Right lobe of liver (tissue), 6 donors: ENCODE data around the gene JCAD. TPM values are rescaled to one million over a fixed set of nuclear protein-coding genes. Genes with fewer than 3 reads are reported as not detected.

Experiments used
- ATAC-seq, 4 donors: fragments of 200-7000 bp; cut with Tn5 transposase; one replicate each; pipeline ENCODE4 v1.9.1; 2020; ENCODE audit warnings: mild to moderate bottlenecking in 4 of 4, moderate library complexity in 4 of 4
- DNase-seq, 3 donors: peaks; one replicate each; pipeline ENCODE4 v3.0.0-alpha.2; 2020
- H3K27ac ChIP-seq, 3 donors: fragments of 200-600 bp; one replicate each; pipeline ENCODE4 v1.8.0; 2022
- H3K27me3 ChIP-seq, 2 donors: fragments of 200-600 bp; one replicate each; pipeline ENCODE4 v1.8.0; 2022
- H3K36me3 ChIP-seq, 4 donors: fragments of 200-600 bp; sonication (generic) in 1 of 4; one replicate each; pipeline versions ENCODE4 v1.5.1 to v1.8.0; 2017 to 2022; ENCODE audit warnings: control low read depth in 1 of 4
- H3K4me1 ChIP-seq, 4 donors: fragments of 200-600 bp; sonication (generic) in 1 of 4; one replicate each; pipeline versions ENCODE4 v1.5.1 to v1.8.0; 2017 to 2022; ENCODE audit warnings: control low read depth in 1 of 4
- H3K4me3 ChIP-seq, 3 donors: fragments of 200-600 bp; one replicate each; pipeline ENCODE4 v1.8.0; 2022
- H3K9me3 ChIP-seq, 4 donors: fragments of 200-600 bp; sonication (generic) in 1 of 4; one replicate each; pipeline versions ENCODE4 v1.5.1 to v1.8.0; 2017 to 2022; ENCODE audit warnings: control low read depth in 1 of 4
- POLR2A ChIP-seq: fragments of 450-650 bp; IDR thresholded peaks from one replicate; pipeline ENCODE4 v1.6.1; 2017; ENCODE audit warnings: antibody characterized with exemption, mild to moderate bottlenecking
- WGBS: methylation state at CpG from one replicate; pipeline ENCODE4 v1.1.6; 2018; ENCODE audit warnings: low coverage, low lambda C conversion rate; ENCODE audit not compliant: insufficient coverage; ENCODE audit errors: missing lambda C conversion rate; 5-methylcytosine and 5-hydroxymethylcytosine counted together
- intact Hi-C, 2 donors: fragments of 100-400 bp; cut with DNase I; formaldehyde crosslinking; loops; one replicate each; pipeline versions ENCODE4 v1.11.2 to v1.14.1; 2022
- total RNA-seq, 6 experiments: library from RNA; depleted of rRNA in 2 of 6; stranded (reverse); fragments of >200 nt in 2 of 6; fragmentation: NEBNext Ultra II Directional in 3 of 6; extraction: Animal tissue kit (Norgen Biotek cat#: 25700) in 3 of 6; gene quantifications; one replicate each; pipeline versions ENCODE4 v1.1.0 to v1.2.4, GENCODE V29; 2016 to 2023
- TF ChIP-seq, protein P1 (sequence below), 4 donors: fragments of 200-600 bp in 3 of 4; fragments of 450-650 bp in 1 of 4; IDR thresholded peaks; one replicate each; pipeline versions ENCODE4 v1.5.1 to v1.8.0; 2016 to 2022; ENCODE audit warnings: antibody characterized with exemption in 4 of 4, mild to moderate bottlenecking in 2 of 4
- donor health status: DM: no; HTN: yes; CAD: no.
- donor health status: DM: no; HTN: no; CAD: no.
- donor health status: DM: no; HTN: no; CAD: no.
- donor health status: DM: no; HTN: yes; CAD: no.
- donor health status: DM: no; HTN: yes; CAD: no.

Gene JCAD
- total RNA-seq, 6 experiments from 2014 or later = 1.4 to 3.7 (median 2.0) TPM

DNA sequence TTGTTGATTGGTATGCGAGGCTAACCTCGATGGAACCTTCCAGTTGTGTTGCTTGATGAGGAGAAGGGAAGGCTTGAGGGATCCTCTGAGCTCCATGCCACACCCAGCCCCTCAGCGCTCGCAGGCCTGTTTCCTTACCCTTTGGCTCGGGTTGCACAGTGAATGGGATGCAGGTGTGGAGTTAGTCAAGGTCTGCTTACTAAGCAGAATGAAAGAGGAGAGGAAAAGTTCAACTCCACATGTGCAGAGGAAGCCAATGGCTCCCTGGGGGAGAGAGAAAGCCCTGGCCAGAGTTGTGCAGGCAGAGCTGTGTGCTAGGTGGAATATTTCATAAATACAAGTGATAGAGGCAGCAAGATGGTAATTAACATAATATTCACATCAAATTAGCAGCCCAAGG lies 85.5 kb downstream of the JCAD start:
- no peaks in the 10 kb centered on the region for H3K36me3 ChIP-seq
- no peak for TF ChIP-seq POLR2A
- TF ChIP-seq, protein P1, sequence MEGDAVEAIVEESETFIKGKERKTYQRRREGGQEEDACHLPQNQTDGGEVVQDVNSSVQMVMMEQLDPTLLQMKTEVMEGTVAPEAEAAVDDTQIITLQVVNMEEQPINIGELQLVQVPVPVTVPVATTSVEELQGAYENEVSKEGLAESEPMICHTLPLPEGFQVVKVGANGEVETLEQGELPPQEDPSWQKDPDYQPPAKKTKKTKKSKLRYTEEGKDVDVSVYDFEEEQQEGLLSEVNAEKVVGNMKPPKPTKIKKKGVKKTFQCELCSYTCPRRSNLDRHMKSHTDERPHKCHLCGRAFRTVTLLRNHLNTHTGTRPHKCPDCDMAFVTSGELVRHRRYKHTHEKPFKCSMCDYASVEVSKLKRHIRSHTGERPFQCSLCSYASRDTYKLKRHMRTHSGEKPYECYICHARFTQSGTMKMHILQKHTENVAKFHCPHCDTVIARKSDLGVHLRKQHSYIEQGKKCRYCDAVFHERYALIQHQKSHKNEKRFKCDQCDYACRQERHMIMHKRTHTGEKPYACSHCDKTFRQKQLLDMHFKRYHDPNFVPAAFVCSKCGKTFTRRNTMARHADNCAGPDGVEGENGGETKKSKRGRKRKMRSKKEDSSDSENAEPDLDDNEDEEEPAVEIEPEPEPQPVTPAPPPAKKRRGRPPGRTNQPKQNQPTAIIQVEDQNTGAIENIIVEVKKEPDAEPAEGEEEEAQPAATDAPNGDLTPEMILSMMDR (IDR thresholded peaks at IDR 0.05) = no peak
- ATAC-seq (no peak), DNase-seq (no peak)
- H3K4me3 ChIP-seq = no peak overlapping the region
- H3K27ac ChIP-seq = no peak overlapping the region
- H3K4me1 ChIP-seq = peaks cover 0 to 7% (median 0%) of the 10 kb centered on the region in 4 donors
- intact Hi-C loops = no loop called here
- no peaks in the 10 kb centered on the region for H3K9me3 ChIP-seq
- WGBS = 92% methylated on average over 3 of the region's 5 CpGs
- no peaks in the 10 kb centered on the region for H3K27me3 ChIP-seq

DNA sequence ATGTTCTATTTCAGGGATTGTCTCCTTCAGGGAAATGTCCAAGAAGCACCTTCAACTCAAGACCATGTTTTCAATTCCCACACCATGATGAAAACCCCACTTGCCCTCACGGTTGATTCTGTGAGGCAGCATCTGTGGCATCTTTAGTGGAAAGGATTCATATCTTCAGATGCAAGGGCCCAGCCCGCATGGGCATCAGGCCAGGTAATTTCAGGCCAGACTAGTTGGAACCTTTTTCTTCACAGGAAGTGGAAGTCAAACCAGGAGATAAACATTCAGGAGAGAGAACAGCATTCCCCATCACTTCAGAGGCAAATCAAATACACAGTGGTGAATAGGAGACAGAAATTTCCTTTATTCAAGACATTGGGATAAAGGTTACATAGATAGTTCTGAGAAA lies 88.8 kb downstream of the JCAD start:
- 76% methylated on average over 2 of the region's 2 CpGs for WGBS
- no peaks in the 10 kb centered on the region for H3K9me3 ChIP-seq
- DNase-seq (no peak), ATAC-seq (no peak)
- H3K36me3 ChIP-seq = no peaks in the 10 kb centered on the region
- no peak overlapping the region for H3K4me3 ChIP-seq
- no peaks in the 10 kb centered on the region for H3K4me1 ChIP-seq
- intact Hi-C loops = no loop called here
- TF ChIP-seq, protein P1 (IDR thresholded peaks at IDR 0.05) = no peak
- TF ChIP-seq POLR2A = no peak
- H3K27me3 ChIP-seq = no peaks in the 10 kb centered on the region
- H3K27ac ChIP-seq = no peak overlapping the region

DNA sequence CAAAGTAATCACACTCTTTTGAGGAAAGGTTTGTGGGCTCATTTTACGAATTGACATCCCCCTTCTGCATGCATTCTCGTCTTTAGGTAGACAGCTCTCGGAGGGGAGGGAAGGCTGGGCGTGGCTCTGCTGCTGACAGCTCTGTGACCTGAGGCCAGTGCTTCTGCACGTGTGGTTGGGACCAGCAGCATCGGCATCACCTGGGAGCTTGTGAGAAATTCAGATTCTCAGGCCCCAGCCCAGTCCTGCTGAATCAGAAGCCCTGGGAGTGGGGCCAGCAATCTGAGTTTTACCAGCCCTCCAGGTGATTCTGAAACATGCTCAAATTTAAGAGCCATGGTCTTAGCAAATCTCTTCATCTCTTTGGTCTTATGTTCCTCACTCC lies 89.4 kb downstream of the JCAD start:
- no peaks in the 10 kb centered on the region for H3K9me3 ChIP-seq
- WGBS = 68% methylated on average over 6 of the region's 6 CpGs
- intact Hi-C loops = no loop called here

DNA sequence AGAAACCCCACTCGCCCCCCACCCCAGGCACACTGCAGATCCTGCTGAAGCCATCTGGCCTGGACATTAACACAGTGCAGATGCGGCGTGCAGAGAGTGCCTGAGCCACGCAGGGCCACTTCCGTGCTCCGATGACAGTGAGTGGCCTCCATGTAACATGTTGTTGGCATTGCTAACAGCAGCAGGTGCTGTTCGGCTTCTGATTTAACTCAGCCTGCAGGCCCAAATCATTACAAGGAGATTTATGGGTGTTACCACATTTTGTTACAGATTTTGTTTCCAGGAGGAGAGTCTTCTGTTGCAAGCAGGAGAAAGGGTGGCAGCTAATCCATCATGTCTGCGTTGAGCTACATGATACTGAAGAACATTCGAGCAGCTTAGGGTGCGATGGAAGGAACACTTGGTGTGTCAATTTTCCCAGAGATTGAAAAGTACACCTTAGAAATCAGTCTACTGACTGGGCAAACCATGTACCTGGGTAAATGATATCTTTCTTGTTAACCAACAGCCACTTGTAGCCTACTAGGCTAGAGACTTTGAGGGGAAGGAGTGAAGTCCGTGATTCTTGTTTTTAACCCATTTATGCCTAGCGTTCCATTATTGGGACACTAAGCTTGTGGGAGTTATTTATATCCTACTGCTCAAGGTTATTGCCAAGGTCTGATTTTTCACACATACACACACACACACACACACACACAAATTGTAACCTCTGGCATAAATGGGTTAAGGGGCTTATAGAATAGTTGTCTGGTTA lies 90.0 kb downstream of the JCAD start:
- Histone ChIP-seq H3K36me3 (no peaks in the 10 kb centered on the region), H3K4me3 (no peak overlapping the region), H3K9me3 (no peaks in the 10 kb centered on the region), H3K4me1 (no peaks in the 10 kb centered on the region), H3K27me3 (no peaks in the 10 kb centered on the region), H3K27ac (no peak overlapping the region)
- no peak for DNase-seq
- 85% methylated on average over 8 of the region's 12 CpGs for WGBS
- TF ChIP-seq POLR2A = no peak
- TF ChIP-seq, protein P1 (IDR thresholded peaks at IDR 0.05) = no peak
- no peak for ATAC-seq
- intact Hi-C loops = no loop called here

More for the DNA sequence above, 89.4 kb downstream of the JCAD start:
- Histone ChIP-seq H3K36me3 (no peaks in the 10 kb centered on the region), H3K27ac (no peak overlapping the region), H3K4me3 (no peak overlapping the region), H3K4me1 (no peaks in the 10 kb centered on the region), H3K27me3 (no peaks in the 10 kb centered on the region)
- ATAC-seq (no peak), DNase-seq (no peak)
- TF ChIP-seq POLR2A = no peak
- TF ChIP-seq, protein P1 (IDR thresholded peaks at IDR 0.05) = no peak
